Mesodermal cell (in vitro differentiated cells): ENCODE data around the gene LIAS.
"Not testable (repeated sequence)": the region's sequence is repeated elsewhere in the genome, so short reads cannot be mapped to it uniquely, and the experiment has no call there.

Source experiments
- H3K27ac ChIP-seq: 2 replicates; pipeline ENCODE4 v1.7.0; 2013; ENCODE audit warnings: mild to moderate bottlenecking, low read depth, low read length, moderate library complexity; ENCODE audit not compliant: severe bottlenecking
- H3K36me3 ChIP-seq: 2 replicates; pipeline ENCODE4 v1.7.1; 2013; ENCODE audit warnings: mild to moderate bottlenecking, low read length, moderate library complexity; ENCODE audit not compliant: control insufficient read depth, insufficient read depth
- H3K4me1 ChIP-seq: one replicate; pipeline ENCODE4 v1.7.1; 2013; ENCODE audit warnings: mild to moderate bottlenecking, low read length; ENCODE audit not compliant: insufficient read depth, control insufficient read depth, poor library complexity, severe bottlenecking
- H3K4me3 ChIP-seq: 2 replicates; pipeline ENCODE4 v1.7.0; 2013; ENCODE audit warnings: low read length, control low read depth, mild to moderate bottlenecking; ENCODE audit not compliant: insufficient read depth, poor library complexity, severe bottlenecking; ENCODE audit errors: extremely low read depth
- H3K9me3 ChIP-seq: 2 replicates; pipeline ENCODE4 v1.7.1; 2013; ENCODE audit warnings: mild to moderate bottlenecking, low read length, moderate library complexity; ENCODE audit not compliant: control insufficient read depth
- WGBS, 2 experiments: methylation state at CpG; one replicate each; pipeline ENCODE4 v1.1.5; 2013; ENCODE audit warnings: missing lambda C conversion rate in 2 of 2; ENCODE audit not compliant: insufficient coverage in 2 of 2; 5-methylcytosine and 5-hydroxymethylcytosine counted together

LIAS gene

GRCh38 chr4:39502664-39503035 is 43.8 kb downstream of the LIAS start:
- WGBS, 2 experiments: 89 to 90% methylated on average over 1 to 2 of the region's 4 CpGs
- not testable (repeated sequence) for H3K27ac ChIP-seq, H3K4me3 ChIP-seq, H3K9me3 ChIP-seq, H3K4me1 ChIP-seq
- peaks cover 82% of the 10 kb centered on the region for H3K36me3 ChIP-seq

- Histone ChIP-seq H3K27ac (no peak overlapping the region), H3K36me3 (peaks cover 90% of the 10 kb centered on the region), H3K9me3 (no peaks in the 10 kb centered on the region), H3K4me1 (no peaks in the 10 kb centered on the region), H3K4me3 (no peak overlapping the region)
- 100% methylated on average over 2 of the region's 2 CpGs; no CpG with 5 or more reads in 1 of the 2 experiments for WGBS, 2 experiments
Observed at GRCh38 chr4:39504538-39504937, 45.7 kb downstream of the LIAS start.

GRCh38 chr4:39505581-39505980 is 46.7 kb downstream of the LIAS start:
- Histone ChIP-seq H3K4me1 (no peaks in the 10 kb centered on the region), H3K4me3 (no peak overlapping the region), H3K36me3 (peaks cover 88% of the 10 kb centered on the region), H3K9me3 (no peaks in the 10 kb centered on the region), H3K27ac (no peak overlapping the region)
- WGBS, 2 experiments: no CpG with 5 or more reads among the region's 1 CpG

- H3K36me3 ChIP-seq: peaks cover 90% of the 10 kb centered on the region
- H3K4me1 ChIP-seq: no peaks in the 10 kb centered on the region
- 92% methylated on average over 2 of the region's 5 CpGs; no CpG with 5 or more reads in 1 of the 2 experiments for WGBS, 2 experiments
Observed at GRCh38 chr4:39510348-39510929, 51.6 kb downstream of the LIAS start.

GRCh38 chr4:39514266-39514665 is 55.4 kb downstream of the LIAS start:
- not testable (repeated sequence) for H3K4me3 ChIP-seq, H3K9me3 ChIP-seq, H3K27ac ChIP-seq, H3K4me1 ChIP-seq
- 86 to 100% methylated on average over 1 of the region's 1 CpG for WGBS, 2 experiments
- H3K36me3 ChIP-seq: peaks cover 85% of the 10 kb centered on the region

More at GRCh38 chr4:39510348-39510929, 51.6 kb downstream of the LIAS start:
- H3K9me3 ChIP-seq: no peaks in the 10 kb centered on the region
- H3K4me3 ChIP-seq: no peak overlapping the region
- H3K27ac ChIP-seq: no peak overlapping the region

DNA sequence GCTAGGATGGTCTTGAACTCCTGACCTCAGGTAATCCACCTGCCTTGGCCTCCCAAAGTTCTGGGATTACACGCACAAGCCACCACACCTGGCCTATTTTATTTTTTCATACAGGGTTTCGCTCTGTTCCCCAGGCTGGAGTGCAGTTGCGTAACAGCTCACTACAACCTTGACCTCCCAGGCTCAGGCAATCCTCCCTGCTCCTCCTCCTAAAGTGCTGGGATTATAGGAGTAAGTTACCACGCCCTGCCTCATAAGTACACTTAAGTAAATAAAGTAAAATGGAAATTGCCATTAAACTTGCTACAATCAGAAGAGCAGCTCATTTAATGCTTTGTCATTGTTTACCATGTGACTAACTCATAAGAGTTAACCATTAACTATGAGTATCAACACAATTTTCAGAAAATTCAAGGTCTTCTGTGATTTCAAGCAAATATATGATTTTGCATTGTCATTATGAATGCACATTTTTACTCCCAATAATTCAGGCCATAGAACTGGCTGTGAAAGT is 56.1 kb downstream of the LIAS start:
- WGBS, 2 experiments: 83 to 100% methylated on average over 1 to 2 of the region's 4 CpGs
- Histone ChIP-seq H3K27ac (no peak overlapping the region), H3K9me3 (no peaks in the 10 kb centered on the region), H3K36me3 (peaks cover 87% of the 10 kb centered on the region), H3K4me3 (no peak overlapping the region), H3K4me1 (no peaks in the 10 kb centered on the region)

DNA sequence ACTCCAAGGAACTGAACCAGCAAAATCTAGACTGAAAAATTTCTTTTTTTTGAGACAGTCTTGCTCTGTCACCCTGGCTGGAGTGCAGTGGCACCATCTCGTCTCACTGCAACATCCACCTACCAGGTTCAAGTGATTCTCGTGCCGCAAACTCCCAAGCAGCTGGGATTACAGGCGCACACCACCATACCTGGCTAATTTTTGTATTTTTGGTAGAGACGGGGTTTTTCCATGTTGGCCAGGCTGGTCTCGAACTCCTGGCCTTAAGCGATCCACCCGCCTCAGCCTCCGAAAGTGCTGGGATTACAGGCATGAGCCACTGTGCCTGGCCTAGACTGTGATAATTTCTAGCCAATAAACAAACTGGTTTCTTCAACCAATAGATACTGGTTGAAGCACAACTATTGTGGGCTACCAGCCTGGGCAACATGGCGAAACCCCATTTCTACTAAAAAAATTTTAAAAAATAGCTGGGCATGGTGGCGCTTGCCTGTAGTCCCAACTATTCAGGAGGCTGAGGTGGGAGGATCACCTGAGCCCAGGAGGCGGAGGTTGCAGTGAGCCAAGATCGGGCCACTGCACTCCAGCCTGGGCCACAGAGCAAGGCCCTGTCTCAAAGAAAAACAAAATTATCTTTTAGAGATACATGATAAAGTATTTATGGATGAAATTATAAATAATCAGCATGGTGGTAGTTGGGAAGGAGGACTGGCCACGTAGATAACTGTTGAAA is 57.0 kb downstream of the LIAS start:
- peaks cover 87% of the 10 kb centered on the region for H3K36me3 ChIP-seq
- 96 to 97% methylated on average over 9 to 12 of the region's 14 CpGs for WGBS, 2 experiments
- H3K27ac ChIP-seq, H3K9me3 ChIP-seq, H3K4me3 ChIP-seq, H3K4me1 ChIP-seq: not testable (repeated sequence)

- H3K4me3 ChIP-seq: no peak overlapping the region
- peaks cover 84% of the 10 kb centered on the region for H3K36me3 ChIP-seq
- no peaks in the 10 kb centered on the region for H3K4me1 ChIP-seq
- WGBS, 2 experiments: no CpG with 5 or more reads among the region's 2 CpGs
- no peak overlapping the region for H3K27ac ChIP-seq
- H3K9me3 ChIP-seq: no peaks in the 10 kb centered on the region
Observed at GRCh38 chr4:39516407-39516966, 57.6 kb downstream of the LIAS start.

- H3K4me1 ChIP-seq: no peaks in the 10 kb centered on the region
- no peak overlapping the region for H3K27ac ChIP-seq
- H3K9me3 ChIP-seq: no peaks in the 10 kb centered on the region
- WGBS, 2 experiments: 86 to 94% methylated on average over 5 to 6 of the region's 6 CpGs
- no peak overlapping the region for H3K4me3 ChIP-seq
- H3K36me3 ChIP-seq: peaks cover 69% of the 10 kb centered on the region
Observed at GRCh38 chr4:39518484-39518883, 59.6 kb downstream of the LIAS start.

DNA sequence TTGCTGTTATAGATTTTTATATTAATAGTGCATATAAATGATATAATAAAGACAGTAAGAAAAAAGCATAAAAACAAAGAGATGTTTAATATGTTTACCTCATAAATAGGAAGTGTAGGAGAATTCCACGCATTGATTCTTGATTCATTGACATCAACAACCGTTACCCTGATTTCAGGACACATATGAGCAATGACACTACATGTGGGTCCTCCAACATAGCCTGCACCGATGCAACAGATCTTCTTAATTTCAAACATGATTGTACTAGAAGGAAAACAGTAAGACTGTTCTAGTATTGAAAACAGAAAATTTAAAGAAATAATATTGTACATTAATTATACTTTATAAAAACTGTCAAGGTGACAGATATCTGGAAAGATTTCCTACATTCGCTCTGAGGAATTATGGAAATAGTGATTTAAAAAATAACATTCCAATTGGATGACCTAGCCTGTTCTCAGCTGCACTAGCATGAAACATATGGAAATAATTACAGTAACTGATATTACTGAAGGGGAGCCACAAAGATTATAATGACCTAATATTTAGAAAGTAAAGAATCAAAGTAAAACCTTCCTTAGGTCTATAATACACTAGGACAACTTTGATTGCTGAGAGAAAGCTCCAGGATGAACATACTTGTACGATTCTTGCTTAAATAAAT is 62.5 kb downstream of the LIAS start:
- H3K4me3 ChIP-seq: no peak overlapping the region
- no peak overlapping the region for H3K27ac ChIP-seq
- H3K36me3 ChIP-seq: peaks cover 59% of the 10 kb centered on the region
- no peaks in the 10 kb centered on the region for H3K9me3 ChIP-seq
- H3K4me1 ChIP-seq: peaks cover 3% of the 10 kb centered on the region
- WGBS, 2 experiments: 92% methylated on average over 3 of the region's 5 CpGs; no CpG with 5 or more reads in 1 of the 2 experiments
